DMS53 (cell line): ENCODE data around the gene PCDHGC5.

Source experiments
- DNase-seq: peaks from one replicate; lab custom pipeline; 2025; lab: John Stamatoyannopoulos, UW

Gene PCDHGC5

GRCh38 chr5:141488591-141489561 lies at the start of gene PCDHGC5:
TSS of gene PCDHGC5 (plus strand) at chr5:141489081. CDS start at chr5:141489241, 160 bp downstream.
- DNase-seq: no peak

- no peak for DNase-seq
Observed at GRCh38 chr5:141439411-141440141, 49.3 kb upstream of the PCDHGC5 start.

GRCh38 chr5:141440341-141440740 lies 48.5 kb upstream of the PCDHGC5 start:
- no peak for DNase-seq

GRCh38 chr5:141441571-141442170 lies 47.2 kb upstream of the PCDHGC5 start:
- DNase-seq: no peak

- DNase-seq: no peak
Observed at GRCh38 chr5:141465351-141465750, 23.5 kb upstream of the PCDHGC5 start.

- DNase-seq: peak; percentile 84
Observed at GRCh38 chr5:141475625-141476131, 13.2 kb upstream of the PCDHGC5 start, which contains the start of gene PCDHGC3. TSS of gene PCDHGC3 (plus strand) at chr5:141475966. CDS start at chr5:141476117, 151 bp downstream.

GRCh38 chr5:141476132-141476911 lies 12.6 kb upstream of the PCDHGC5 start:
- DNase-seq: peak; percentile 71

GRCh38 chr5:141477044-141477575 lies 11.8 kb upstream of the PCDHGC5 start:
- DNase-seq: no peak

- no peak for DNase-seq
Observed at GRCh38 chr5:141477815-141478214, 11.1 kb upstream of the PCDHGC5 start.

- peak; percentile 90 for DNase-seq
Observed at GRCh38 chr5:141478321-141478945, 10.4 kb upstream of the PCDHGC5 start.

GRCh38 chr5:141479776-141480175 lies 9.1 kb upstream of the PCDHGC5 start:
- DNase-seq: no peak

- no peak for DNase-seq
Observed at GRCh38 chr5:141483902-141484301, 5.0 kb upstream of the PCDHGC5 start.

GRCh38 chr5:141484310-141484640 lies 4.6 kb upstream of the PCDHGC5 start:
- no peak for DNase-seq

- DNase-seq: peak; percentile 40
Observed at GRCh38 chr5:141484641-141485311, 4.1 kb upstream of the PCDHGC5 start, which contains the start of gene PCDHGC4. TSS of gene PCDHGC4 (plus strand) at chr5:141485030. CDS start at chr5:141485174, 144 bp downstream.

- peak; percentile 32 for DNase-seq
Observed at GRCh38 chr5:141485321-141486055, 3.4 kb upstream of the PCDHGC5 start.

GRCh38 chr5:141486091-141486490 lies 2.8 kb upstream of the PCDHGC5 start:
- no peak for DNase-seq

GRCh38 chr5:141487131-141487530 lies 1.8 kb upstream of the PCDHGC5 start:
- no peak for DNase-seq

GRCh38 chr5:141489841-141490240 lies 960 bp downstream of the PCDHGC5 start:
- DNase-seq: no peak

- DNase-seq: no peak
Observed at GRCh38 chr5:141490271-141490670, 1.4 kb downstream of the PCDHGC5 start.
